HG02759 (cell line): Measurements from ENCODE around the gene KRTAP10-4.
"Not testable (repeated sequence)": the region's sequence is repeated elsewhere in the genome, so short reads cannot be mapped to it uniquely, and the experiment has no call there.

Source experiments
- ATAC-seq: cut with Tn5 transposase; IDR thresholded peaks from one replicate; pipeline ENCODE4 v1.9.1; 2021; ENCODE audit warnings: mild to moderate bottlenecking, moderate library complexity; ENCODE audit not compliant: unreplicated experiment

KRTAP10-4 gene

DNA sequence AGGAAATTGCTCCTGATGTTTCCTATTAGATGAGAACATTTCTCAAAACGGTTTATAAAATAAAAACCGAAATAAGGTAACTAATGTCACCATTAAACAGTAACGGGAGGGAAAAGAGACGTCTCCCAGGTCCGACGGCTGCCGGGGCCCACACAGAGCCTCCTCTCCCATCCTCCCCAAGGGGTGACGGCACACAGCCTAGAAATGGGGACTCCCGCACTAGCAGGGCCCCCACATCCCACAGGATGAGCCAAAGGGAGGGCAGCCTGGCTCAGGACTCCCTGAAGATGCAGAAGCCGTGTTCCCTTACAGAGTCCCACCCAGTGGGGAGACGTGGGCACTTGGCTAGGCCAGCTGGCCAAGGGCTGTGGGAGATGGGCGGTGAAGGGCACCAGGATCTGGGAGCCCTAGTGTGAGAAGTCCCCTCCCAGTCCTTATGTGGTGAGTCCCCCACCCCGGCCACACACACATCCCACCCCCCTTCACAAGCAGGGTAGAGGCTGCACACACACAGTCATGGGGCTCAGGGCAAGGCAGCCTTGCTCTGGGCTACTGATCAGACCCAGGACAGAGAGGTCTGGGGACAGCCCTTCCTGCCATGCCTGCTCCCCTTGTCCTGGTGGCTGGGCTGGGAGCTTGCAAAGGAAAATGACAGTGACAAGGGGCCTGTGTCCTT lies 18.2 kb upstream of the KRTAP10-4 start:
- ATAC-seq = no peak

- no peak for ATAC-seq
These were observed 16.6 kb upstream of the KRTAP10-4 start for GRCh38 chr21:44556879-44557278.

DNA sequence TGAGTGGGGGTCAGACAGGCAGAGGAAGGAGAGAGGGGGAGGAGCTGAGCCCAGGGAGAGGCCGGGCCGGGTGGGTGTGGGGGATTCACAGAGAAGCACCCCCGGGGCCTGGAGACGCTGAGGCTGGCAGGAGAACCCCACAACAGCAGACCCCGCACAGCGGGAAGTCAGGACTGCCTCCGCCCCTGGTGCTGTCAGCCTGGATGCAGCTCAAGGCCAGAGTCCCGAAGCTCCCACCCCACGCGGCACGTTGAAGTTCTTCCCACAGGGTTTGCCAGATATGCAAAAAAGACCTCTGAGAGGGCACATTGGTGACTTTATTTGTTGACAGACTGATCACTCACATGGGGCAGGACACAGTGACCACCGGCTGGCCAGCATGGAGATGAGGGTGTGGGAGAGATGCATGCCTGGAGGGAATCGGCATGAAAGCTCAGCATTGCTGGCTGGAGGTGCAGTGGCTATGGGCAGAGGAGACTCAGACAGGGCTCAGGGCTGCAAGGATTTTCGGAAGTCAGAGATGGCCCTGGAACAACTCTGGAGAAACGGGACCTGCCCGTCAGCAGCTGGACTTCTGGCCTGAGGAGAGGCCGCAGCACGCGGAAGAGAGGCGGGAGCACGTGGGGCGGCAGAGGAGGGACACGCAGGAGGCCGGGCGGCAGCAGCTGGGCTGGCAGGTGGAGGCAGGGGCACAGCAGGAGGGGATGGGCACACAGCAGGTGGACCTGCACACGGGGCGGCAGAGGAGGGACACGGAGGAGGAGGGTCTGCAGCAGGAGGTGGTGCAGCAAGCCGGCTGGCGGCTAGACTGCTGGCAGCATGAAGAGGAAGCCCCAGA lies 15.8 kb upstream of the KRTAP10-4 start:
- ATAC-seq = no peak

GRCh38 chr21:44558329-44558675 lies 15.2 kb upstream of the KRTAP10-4 start:
- not testable (repeated sequence) for ATAC-seq

GRCh38 chr21:44558695-44559094 lies 14.8 kb upstream of the KRTAP10-4 start, which contains the start of gene KRTAP10-3:
KRTAP10-3 (minus strand) TSS chr21:44558795; CDS start chr21:44558715, 80 bp downstream.
- no peak for ATAC-seq

GRCh38 chr21:44564099-44564498 lies 9.4 kb upstream of the KRTAP10-4 start:
- ATAC-seq = no peak

DNA sequence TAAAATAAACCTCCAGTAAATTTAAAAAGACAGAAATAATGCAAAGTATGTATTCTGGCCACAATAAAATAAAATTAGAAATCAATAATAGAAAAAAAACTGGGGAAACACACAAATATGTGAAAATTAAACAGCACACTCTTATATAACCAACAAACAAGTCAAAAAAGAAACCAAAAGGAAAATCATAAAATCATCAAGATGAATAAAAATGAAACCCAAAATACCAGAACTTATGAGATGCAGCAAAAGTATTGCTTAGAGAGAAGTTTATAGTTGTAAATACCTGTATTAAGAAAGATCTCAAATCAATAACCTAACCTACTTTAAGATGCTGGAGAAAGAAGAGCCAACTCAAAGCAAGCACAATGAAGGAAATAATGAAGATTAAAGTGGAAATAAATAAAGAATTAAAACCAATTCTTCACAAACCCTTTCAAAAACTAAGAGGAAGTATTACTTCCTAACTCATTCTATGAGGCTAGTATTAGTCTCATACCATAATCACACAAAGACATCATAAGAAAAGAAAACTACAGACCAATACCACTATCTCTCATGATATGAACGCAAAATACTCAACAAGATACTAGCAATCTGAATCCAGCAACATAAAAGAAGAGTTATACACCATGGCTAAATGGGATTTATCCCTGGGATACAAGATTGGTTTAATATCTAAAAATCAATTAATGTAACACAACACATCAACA lies 8.5 kb upstream of the KRTAP10-4 start:
- ATAC-seq = no peak

DNA sequence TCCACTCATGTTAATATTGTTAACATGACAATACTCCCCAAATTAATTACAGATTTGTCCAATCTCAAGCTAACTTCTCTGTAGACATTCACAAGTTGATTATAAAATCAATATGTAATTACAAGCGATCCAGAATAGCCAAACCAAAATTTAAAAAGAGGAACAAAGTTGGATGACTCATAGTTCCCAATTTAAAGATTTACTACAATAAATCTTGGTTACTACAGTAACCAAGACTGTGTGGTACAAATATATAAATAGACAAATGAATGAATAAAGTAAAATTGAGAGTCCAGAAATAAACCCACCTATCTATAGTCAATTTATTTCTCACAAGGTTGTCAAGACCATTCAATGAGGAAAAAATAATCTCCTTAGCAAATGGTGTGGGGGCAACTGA lies 7.1 kb upstream of the KRTAP10-4 start:
- no peak for ATAC-seq

- ATAC-seq = no peak
These were observed 5.9 kb upstream of the KRTAP10-4 start for GRCh38 chr21:44567481-44568171.

GRCh38 chr21:44568261-44568660 lies 5.3 kb upstream of the KRTAP10-4 start:
- no peak for ATAC-seq

- no peak for ATAC-seq
These were observed 4.6 kb upstream of the KRTAP10-4 start for GRCh38 chr21:44568667-44569556.

DNA sequence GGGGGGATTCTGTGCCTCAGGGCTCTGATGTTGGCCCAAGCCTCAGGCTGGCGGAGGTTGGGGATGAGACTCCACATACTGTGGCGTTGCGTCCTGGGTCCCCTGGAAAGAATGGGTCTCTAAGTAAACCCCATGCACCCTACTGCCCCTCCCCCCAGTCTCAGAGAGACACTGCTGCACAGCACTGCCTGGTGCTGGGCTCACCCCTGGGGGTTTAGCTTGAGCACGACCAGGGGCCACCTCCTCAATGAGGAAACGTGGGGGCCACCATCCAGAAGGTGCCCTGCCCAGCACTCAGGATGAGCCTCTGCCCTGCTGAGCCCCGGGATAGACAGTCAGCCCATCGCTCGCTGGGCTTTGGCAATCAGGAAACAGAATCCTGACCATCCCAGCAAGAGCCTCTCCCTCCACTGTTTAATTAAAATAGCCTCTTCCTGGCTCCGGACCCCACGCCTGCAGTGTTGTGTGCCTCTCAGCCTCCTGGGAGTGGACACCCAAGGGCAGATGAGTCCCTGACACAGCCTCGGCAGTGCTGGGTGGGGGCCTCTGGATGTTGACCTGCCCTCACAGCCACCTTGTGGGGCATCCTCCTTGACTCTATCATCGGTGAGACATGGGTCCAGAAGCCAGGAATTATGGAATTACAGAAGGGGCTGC lies 3.5 kb upstream of the KRTAP10-4 start:
- ATAC-seq = no peak

GRCh38 chr21:44571296-44571695 lies 2.2 kb upstream of the KRTAP10-4 start:
- no peak for ATAC-seq

DNA sequence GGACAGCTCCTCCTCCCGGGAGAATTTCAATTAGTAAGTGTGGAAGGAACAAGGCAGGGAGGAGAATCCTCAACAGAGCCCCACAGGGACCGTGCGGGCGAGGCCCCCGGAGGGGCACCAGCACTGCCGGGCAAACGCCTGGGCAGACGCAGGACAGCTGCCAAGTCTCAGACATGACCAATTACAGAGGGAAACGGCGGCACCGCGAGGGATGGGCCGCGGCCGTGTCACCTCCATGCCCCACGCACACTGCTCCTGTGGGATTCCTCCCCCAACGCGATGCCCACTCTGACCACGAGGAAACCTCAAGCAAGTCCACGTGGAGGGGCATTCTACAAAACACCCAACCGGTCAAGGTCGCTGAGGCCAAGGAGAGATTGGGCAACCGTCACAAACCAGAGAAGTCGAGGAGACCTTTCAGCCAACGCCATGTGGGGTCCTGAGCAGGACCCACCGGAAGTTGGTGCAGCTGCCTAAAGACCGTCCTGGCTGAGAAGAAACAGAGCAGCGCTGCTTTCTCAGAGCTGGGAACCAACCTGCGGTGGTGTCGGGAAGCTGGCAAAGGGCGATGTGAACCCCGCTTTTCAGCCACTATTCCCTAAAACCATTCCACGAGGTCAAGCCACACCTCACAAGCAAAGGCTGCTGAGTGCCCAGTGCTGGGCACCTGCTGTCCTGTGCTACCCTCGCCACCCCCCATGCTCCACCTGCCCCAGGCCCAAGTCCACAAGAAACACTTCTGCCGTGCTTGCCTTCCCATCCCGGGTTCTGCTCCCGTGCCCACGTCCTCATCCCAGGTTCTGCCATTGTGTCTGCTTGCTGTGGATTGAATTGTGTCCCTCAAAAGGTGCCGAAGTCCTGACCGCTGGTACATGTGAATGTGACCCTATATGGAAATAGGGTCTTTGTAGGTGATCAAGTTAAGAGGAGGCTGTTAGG lies 1.4 kb upstream of the KRTAP10-4 start:
- ATAC-seq = no peak

DNA sequence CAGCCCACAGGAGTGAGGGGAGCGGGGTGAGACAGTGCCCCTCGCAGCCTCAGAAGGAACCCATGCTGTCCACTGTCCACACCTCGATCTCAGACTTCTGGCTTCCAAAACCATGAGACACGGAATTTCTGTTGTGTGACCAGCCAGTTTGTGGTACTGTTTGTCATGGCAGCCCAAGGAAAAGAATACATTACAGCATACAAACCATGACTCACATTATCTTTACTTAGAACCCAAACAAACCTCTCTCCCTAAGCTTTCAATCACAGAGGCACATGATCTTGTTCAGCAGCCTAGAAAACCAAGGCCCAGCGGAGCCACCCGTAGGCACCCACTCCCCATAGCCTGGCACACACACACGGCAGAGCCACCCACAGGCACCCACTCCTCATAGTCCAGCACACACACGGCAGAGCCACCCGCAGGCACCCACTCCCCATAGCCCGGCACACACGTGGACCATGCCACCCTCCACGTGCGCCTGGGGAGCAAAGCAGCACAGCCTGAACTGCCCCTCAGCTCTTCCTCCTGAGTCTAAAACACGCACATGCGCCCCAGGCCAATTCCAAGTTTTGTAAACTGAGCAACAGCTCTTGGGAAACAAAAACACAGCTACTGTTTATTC lies 458 bp upstream of the KRTAP10-4 start:
- ATAC-seq = no peak

DNA sequence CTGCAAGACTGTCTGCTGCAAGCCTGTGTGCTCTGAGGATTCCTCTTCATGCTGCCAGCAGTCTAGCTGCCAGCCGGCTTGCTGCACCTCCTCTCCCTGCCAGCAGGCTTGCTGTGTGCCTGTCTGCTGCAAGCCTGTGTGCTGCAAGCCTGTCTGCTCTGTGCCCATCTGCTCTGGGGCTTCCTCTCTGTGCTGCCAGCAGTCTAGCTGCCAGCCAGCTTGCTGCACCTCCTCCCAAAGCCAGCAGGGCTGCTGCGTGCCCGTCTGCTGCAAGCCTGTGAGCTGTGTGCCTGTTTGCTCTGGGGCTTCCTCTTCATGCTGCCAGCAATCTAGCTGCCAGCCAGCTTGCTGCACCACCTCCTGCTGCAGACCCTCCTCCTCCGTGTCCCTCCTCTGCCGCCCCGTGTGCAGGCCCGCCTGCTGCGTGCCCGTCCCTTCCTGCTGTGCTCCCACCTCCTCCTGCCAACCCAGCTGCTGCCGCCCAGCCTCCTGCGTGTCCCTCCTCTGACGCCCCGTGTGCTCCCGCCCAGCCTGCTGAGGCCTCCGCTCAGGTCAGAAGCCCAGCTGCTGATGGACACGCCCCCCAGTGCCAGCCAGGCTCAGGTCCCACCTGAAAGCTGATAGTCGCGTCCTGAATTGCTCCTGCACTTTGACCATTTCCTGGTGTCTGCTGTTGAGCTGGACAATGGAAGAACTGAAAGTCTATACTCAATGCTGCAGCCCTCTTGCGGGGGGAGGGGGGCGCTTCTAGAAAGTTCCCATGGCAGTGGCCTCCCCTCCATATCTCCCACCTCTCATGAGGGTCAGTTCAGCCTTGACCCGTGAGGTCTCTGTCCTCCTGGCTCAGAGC lies 1.2 kb downstream of the KRTAP10-4 start:
- ATAC-seq = no peak
